A673 (cell line): ENCODE results near the gene PLEKHO2. TPM values are rescaled to one million over a fixed set of nuclear protein-coding genes. Genes with fewer than 3 reads are reported as not detected.

ENCODE experiments used
- BruUV-seq: library from RNA; stranded (reverse); fragments of 400-500 nt; replicated peaks from 2 replicates; lab custom pipeline; 2021; lab: Mats Ljungman, UMichigan
- CTCF ChIA-PET: fragments of 300-600 bp; sonication (Branson Sonifier 250); formaldehyde crosslinking; loops from one replicate; lab custom pipeline; 2022; ENCODE audit warnings: antibody characterized with exemption; lab: Charles Lee
- POLR2A ChIA-PET: fragments of 300-600 bp; sonication (Branson Sonifier 250); formaldehyde crosslinking; loops from one replicate; lab custom pipeline; 2022; ENCODE audit warnings: antibody characterized with exemption; ENCODE audit not compliant: low non-redundant PET; lab: Charles Lee
- DNase-seq: peaks from one replicate; pipeline ENCODE4 v3.0.0-alpha.2; 2015; ENCODE audit warnings: low spot score
- H3K27ac ChIP-seq: fragments of 200-600 bp; sonication (generic); 2 replicates; pipeline ENCODE4 v1.5.1; 2016; ENCODE audit warnings: mixed run types, low read depth, mild to moderate bottlenecking, mixed read lengths, antibody characterized with exemption, low read length; ENCODE audit not compliant: poor library complexity, severe bottlenecking
- H3K27me3 ChIP-seq: fragments of 200-600 bp; sonication (generic); replicated peaks from 2 replicates; pipeline ENCODE4 v1.6.1; 2017; ENCODE audit warnings: mixed run types, low read depth, mild to moderate bottlenecking, mixed read lengths, antibody characterized with exemption, low read length; ENCODE audit not compliant: insufficient read depth, poor library complexity
- H3K36me3 ChIP-seq: fragments of 200-600 bp; sonication (generic); 2 replicates; pipeline ENCODE4 v1.6.1; 2016; ENCODE audit warnings: mixed run types, mild to moderate bottlenecking, mixed read lengths, antibody characterized with exemption, low read length; ENCODE audit not compliant: insufficient read depth, poor library complexity, severe bottlenecking
- H3K4me1 ChIP-seq: fragments of 200-600 bp; sonication (generic); 2 replicates; pipeline ENCODE4 v1.6.1; 2017; ENCODE audit warnings: mixed run types, mild to moderate bottlenecking, mixed read lengths, antibody characterized with exemption, low read length; ENCODE audit not compliant: insufficient read depth, poor library complexity, severe bottlenecking
- H3K4me3 ChIP-seq: fragments of 200-600 bp; sonication (generic); 2 replicates; pipeline ENCODE4 v1.5.1; 2016; ENCODE audit warnings: low read depth, mixed run types, mild to moderate bottlenecking, mixed read lengths, low read length; ENCODE audit not compliant: poor library complexity, severe bottlenecking
- H3K9me3 ChIP-seq: fragments of 200-600 bp; sonication (generic); 2 replicates; pipeline ENCODE4 v1.6.1; 2016; ENCODE audit warnings: mixed run types, low read depth, mild to moderate bottlenecking, mixed read lengths, antibody characterized with exemption, low read length; ENCODE audit not compliant: poor library complexity, severe bottlenecking
- CTCF ChIP-seq: fragments of 300-800, 200-600 bp; sonication (generic); conservative IDR thresholded peaks from 2 replicates; pipeline ENCODE4 v1.5.1; 2017; ENCODE audit warnings: low read depth, mild to moderate bottlenecking, antibody characterized with exemption, low read length, moderate library complexity, mixed read lengths
- EZH2 ChIP-seq: fragments of 200-600 bp; sonication (generic); IDR thresholded peaks from 2 replicates; pipeline ENCODE4 v1.6.1; 2017; ENCODE audit warnings: borderline replicate concordance, low read depth, mild to moderate bottlenecking, mixed read lengths, antibody characterized with exemption, low read length; ENCODE audit not compliant: poor library complexity, severe bottlenecking
- intact Hi-C: fragments of 100-400 bp; cut with micrococcal nuclease; formaldehyde crosslinking; loops from one replicate; pipeline ENCODE4 v1.10.0; 2022; ENCODE audit not compliant: unreplicated experiment
- total RNA-seq: library from RNA; stranded (reverse); gene quantifications from 2 replicates; pipeline ENCODE4 v1.2.3, GENCODE V29; 2021

Gene PLEKHO2
- total RNA-seq, 1 experiment from 2014 or later = 8.9 TPM

GRCh38 chr15:64857421-64857820 is 15.7 kb downstream of the PLEKHO2 start:
- ChIA-PET CTCF (interaction anchor here (0.6 kb wide), 1 partner anchor 349 kb away, joined by 6 read pairs; no protein-coding TSS in a partner anchor), POLR2A (no interaction called here)
- no TSS peak for BruUV-seq
- intact Hi-C loops = no loop called here
- DNase-seq = no peak
- Histone ChIP-seq H3K4me1 (peaks cover 7% of the 10 kb centered on the region), H3K27ac (peak overlapping the region; percentile 16), H3K9me3 (no peaks in the 10 kb centered on the region), H3K36me3 (peaks cover 7% of the 10 kb centered on the region), H3K4me3 (no peak overlapping the region), H3K27me3 (no peaks in the 10 kb centered on the region)
- TF ChIP-seq EZH2 (no peak), CTCF (no peak)

- Histone ChIP-seq H3K9me3 (no peaks in the 10 kb centered on the region), H3K36me3 (peaks cover 7% of the 10 kb centered on the region), H3K4me1 (peaks cover 7% of the 10 kb centered on the region), H3K27me3 (no peaks in the 10 kb centered on the region), H3K4me3 (no peak overlapping the region), H3K27ac (peak overlapping the region; percentile 16)
- BruUV-seq = no TSS peak
- ChIA-PET POLR2A (no interaction called here), CTCF (no interaction called here)
- intact Hi-C loops = no loop called here
- no peak for DNase-seq
- TF ChIP-seq CTCF (no peak), EZH2 (no peak)
Observed at GRCh38 chr15:64858021-64858575, 16.4 kb downstream of the PLEKHO2 start.

GRCh38 chr15:64859226-64859625 is 17.5 kb downstream of the PLEKHO2 start:
- no peak for TF ChIP-seq CTCF
- TF ChIP-seq EZH2 = no peak
- Histone ChIP-seq H3K27ac (no peak overlapping the region), H3K36me3 (peaks cover 7% of the 10 kb centered on the region), H3K4me1 (peaks cover 7% of the 10 kb centered on the region), H3K4me3 (no peak overlapping the region), H3K9me3 (no peaks in the 10 kb centered on the region), H3K27me3 (no peaks in the 10 kb centered on the region)
- CTCF ChIA-PET = no interaction called here
- POLR2A ChIA-PET = no interaction called here
- no peak for DNase-seq
- BruUV-seq = no TSS peak
- intact Hi-C loops = no loop called here
